ENCODE results near the gene DNAH17. TPM values are rescaled to one million over a fixed set of nuclear protein-coding genes. Genes with fewer than 3 reads are reported as not detected.
A peak's percentile ranks its signal among the peaks of the same experiment; 100 is the strongest.

Gene DNAH17
- polyA plus RNA-seq, 1 experiment = not detected

DNA sequence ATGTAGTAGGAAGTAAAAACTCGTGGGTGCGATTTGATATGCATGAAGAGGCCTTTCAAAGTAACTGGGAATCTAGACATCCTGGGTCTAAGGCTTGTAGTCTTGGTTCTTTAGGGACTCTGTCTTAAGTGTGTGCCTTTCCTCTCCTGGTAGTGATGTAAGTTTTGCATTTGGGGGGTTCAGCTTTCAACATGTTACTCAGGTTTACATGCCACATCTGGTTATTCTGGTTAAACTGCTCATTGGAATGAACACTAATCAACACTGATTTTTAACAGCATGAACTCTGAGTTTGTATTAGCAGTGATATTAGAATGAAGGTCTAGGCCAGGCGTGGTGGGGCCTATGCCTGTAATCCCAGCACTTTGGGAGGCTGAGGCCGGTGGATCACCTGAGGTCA, 183.6 kb downstream of the DNAH17 start:
- Histone ChIP-seq H3K9me3 (ENCODE audit: control insufficient read depth, insufficient read depth, low read length) (no peaks in the 10 kb centered on the region), H3K27me3 (ENCODE audit: control insufficient read depth, insufficient read depth, low read length) (no peaks in the 10 kb centered on the region), H3K27ac (ENCODE audit: low read depth, low read length) (no peak overlapping the region), H3K4me3 (ENCODE audit: low read depth, low read length) (no peak overlapping the region)
- TF ChIP-seq, protein P1, sequence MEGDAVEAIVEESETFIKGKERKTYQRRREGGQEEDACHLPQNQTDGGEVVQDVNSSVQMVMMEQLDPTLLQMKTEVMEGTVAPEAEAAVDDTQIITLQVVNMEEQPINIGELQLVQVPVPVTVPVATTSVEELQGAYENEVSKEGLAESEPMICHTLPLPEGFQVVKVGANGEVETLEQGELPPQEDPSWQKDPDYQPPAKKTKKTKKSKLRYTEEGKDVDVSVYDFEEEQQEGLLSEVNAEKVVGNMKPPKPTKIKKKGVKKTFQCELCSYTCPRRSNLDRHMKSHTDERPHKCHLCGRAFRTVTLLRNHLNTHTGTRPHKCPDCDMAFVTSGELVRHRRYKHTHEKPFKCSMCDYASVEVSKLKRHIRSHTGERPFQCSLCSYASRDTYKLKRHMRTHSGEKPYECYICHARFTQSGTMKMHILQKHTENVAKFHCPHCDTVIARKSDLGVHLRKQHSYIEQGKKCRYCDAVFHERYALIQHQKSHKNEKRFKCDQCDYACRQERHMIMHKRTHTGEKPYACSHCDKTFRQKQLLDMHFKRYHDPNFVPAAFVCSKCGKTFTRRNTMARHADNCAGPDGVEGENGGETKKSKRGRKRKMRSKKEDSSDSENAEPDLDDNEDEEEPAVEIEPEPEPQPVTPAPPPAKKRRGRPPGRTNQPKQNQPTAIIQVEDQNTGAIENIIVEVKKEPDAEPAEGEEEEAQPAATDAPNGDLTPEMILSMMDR (IDR thresholded peaks at IDR 0.05; ENCODE audit: low read depth, low read length) = no peak
- no peak for DNase-seq (ENCODE audit: low read depth, low spot score)
- CTCF ChIA-PET = no interaction called here
- POLR2A ChIA-PET = interaction anchor here (1.0 kb wide), 1 partner anchor 42 kb away, joined by 5 read pairs; no protein-coding TSS in a partner anchor

DNA sequence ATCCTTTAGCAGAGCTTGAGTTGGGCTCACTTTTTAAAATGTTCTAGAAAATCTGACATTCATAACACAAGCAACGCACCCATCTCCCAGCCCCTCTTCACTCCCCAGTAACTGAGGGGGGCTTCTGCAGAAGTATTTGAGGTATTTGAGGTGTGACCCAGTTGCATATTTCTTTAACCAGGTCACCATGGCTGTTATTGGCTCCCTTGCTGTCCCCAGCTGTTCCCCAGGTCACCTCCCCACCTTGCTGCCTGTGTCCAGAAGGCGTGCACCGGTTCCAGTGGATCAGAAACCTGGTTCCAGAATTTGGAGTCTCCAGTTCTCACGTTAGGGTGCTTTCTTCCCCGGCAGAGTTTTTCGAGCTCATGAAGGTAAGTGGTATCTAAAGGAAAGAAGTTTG, 184.9 kb downstream of the DNAH17 start:
- ChIA-PET POLR2A (interaction anchor here (0.7 to 3.3 kb wide), 4 partner anchors 8 to 41 kb away, joined by 3 to 21 read pairs (median 6); partner anchors contain the start of gene SOCS3), CTCF (interaction anchor here (0.6 to 1.1 kb wide), 4 partner anchors 17 to 204 kb away, joined by 3 to 4 read pairs (median 4); no protein-coding TSS in a partner anchor)
- H3K4me3 ChIP-seq (ENCODE audit: low read depth, low read length) = no peak overlapping the region
- no peaks in the 10 kb centered on the region for H3K27me3 ChIP-seq (ENCODE audit: control insufficient read depth, insufficient read depth, low read length)
- peak overlapping the region; percentile 97 for H3K27ac ChIP-seq (ENCODE audit: low read depth, low read length)
- no peaks in the 10 kb centered on the region for H3K9me3 ChIP-seq (ENCODE audit: control insufficient read depth, insufficient read depth, low read length)
- no peak for DNase-seq (ENCODE audit: low read depth, low spot score)
- TF ChIP-seq, protein P1 (IDR thresholded peaks at IDR 0.05; ENCODE audit: low read depth, low read length) = no peak

DNA sequence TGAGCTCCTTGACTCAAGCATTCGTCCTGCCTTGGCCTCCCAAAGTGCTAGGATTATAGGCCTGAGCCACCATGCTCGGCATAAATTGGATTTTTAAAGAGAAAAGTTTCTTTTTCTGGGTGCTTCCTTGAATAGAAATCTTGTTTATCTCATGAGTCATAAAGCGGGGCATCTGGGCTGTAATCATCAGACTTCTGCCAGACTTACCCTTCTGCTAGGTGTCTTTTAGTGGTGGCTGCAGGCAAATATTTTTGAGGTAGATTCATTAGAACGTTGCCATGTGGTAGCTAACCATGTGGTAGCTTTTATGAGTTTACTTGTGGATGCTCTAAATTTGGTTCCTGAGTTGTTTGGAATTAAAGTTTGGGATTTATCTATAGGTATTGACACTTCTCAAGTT, 185.4 kb downstream of the DNAH17 start:
- POLR2A ChIA-PET = interaction anchor here (1.6 to 3.3 kb wide), 3 partner anchors 13 to 31 kb away, joined by 3 to 21 read pairs (median 6); partner anchors contain the start of gene SOCS3
- Histone ChIP-seq H3K4me3 (ENCODE audit: low read depth, low read length) (no peak overlapping the region), H3K9me3 (ENCODE audit: control insufficient read depth, insufficient read depth, low read length) (no peaks in the 10 kb centered on the region), H3K27me3 (ENCODE audit: control insufficient read depth, insufficient read depth, low read length) (no peaks in the 10 kb centered on the region), H3K27ac (ENCODE audit: low read depth, low read length) (peak overlapping the region; percentile 97)
- DNase-seq (ENCODE audit: low read depth, low spot score) = no peak
- TF ChIP-seq, protein P1 (IDR thresholded peaks at IDR 0.05; ENCODE audit: low read depth, low read length) = no peak
- CTCF ChIA-PET = interaction anchor here (0.6 to 1.2 kb wide), 5 partner anchors 10 to 204 kb away, joined by 3 to 4 read pairs (median 3); no protein-coding TSS in a partner anchor

DNA sequence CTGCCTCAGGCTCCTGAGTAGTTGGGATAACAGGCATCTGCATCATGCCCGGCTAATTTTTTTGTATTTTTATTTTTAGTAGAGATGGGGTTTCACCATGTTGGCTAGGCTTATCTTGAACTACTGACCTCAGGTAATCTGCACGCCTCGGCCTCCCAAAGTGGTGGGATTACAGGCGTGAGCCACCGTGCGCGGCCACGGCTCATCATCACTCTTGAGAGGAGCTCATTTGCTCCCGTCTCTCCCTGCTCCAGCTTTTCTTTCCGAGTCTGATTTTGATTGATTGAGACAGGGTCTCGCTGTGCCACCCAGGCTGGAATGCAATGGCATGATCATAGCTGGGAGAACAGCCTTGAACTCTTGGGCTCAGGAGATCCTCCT, 186.2 kb downstream of the DNAH17 start:
- Histone ChIP-seq H3K4me3 (ENCODE audit: low read depth, low read length) (no peak overlapping the region), H3K9me3 (ENCODE audit: control insufficient read depth, insufficient read depth, low read length) (no peaks in the 10 kb centered on the region), H3K27ac (ENCODE audit: low read depth, low read length) (peak overlapping the region; percentile 97), H3K27me3 (ENCODE audit: control insufficient read depth, insufficient read depth, low read length) (no peaks in the 10 kb centered on the region)
- DNase-seq (ENCODE audit: low read depth, low spot score) = no peak
- CTCF ChIA-PET = interaction anchor here (0.8 to 1.2 kb wide), 3 partner anchors 10 to 31 kb away, joined by 3 to 4 read pairs (median 3); no protein-coding TSS in a partner anchor
- TF ChIP-seq, protein P1 (IDR thresholded peaks at IDR 0.05; ENCODE audit: low read depth, low read length) = no peak
- POLR2A ChIA-PET = interaction anchor here (1.6 to 3.3 kb wide), 4 partner anchors 12 to 31 kb away, joined by 3 to 21 read pairs (median 5); partner anchors contain the start of gene SOCS3
